Retinal pigment epithelial cell (primary cell): ENCODE results near the gene CHMP6.

Source experiments
- DNase-seq: peaks from one replicate; pipeline ENCODE4 v3.0.0-alpha.2; 2010; ENCODE audit warnings: low read depth
- H3K4me3 ChIP-seq: 2 replicates; pipeline ENCODE4 v1.5.1; 2011; ENCODE audit warnings: mild to moderate bottlenecking, low read length, control low read depth, moderate library complexity
- TF ChIP-seq, protein P1 (sequence below): conservative IDR thresholded peaks from 2 replicates; pipeline ENCODE4 v1.5.1; 2011; ENCODE audit warnings: low read depth, low read length, control low read depth, inconsistent platforms

CHMP6 gene

GRCh38 chr17:80947200-80947940, 44.3 kb upstream of the CHMP6 start:
- TF ChIP-seq, protein P1, sequence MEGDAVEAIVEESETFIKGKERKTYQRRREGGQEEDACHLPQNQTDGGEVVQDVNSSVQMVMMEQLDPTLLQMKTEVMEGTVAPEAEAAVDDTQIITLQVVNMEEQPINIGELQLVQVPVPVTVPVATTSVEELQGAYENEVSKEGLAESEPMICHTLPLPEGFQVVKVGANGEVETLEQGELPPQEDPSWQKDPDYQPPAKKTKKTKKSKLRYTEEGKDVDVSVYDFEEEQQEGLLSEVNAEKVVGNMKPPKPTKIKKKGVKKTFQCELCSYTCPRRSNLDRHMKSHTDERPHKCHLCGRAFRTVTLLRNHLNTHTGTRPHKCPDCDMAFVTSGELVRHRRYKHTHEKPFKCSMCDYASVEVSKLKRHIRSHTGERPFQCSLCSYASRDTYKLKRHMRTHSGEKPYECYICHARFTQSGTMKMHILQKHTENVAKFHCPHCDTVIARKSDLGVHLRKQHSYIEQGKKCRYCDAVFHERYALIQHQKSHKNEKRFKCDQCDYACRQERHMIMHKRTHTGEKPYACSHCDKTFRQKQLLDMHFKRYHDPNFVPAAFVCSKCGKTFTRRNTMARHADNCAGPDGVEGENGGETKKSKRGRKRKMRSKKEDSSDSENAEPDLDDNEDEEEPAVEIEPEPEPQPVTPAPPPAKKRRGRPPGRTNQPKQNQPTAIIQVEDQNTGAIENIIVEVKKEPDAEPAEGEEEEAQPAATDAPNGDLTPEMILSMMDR: no peak
- DNase-seq: no peak

GRCh38 chr17:80948019-80948975, 43.3 kb upstream of the CHMP6 start:
- no peak overlapping the region for H3K4me3 ChIP-seq
- DNase-seq: no peak
- TF ChIP-seq, protein P1: no peak

More at GRCh38 chr17:80947200-80947940, 44.3 kb upstream of the CHMP6 start:
- H3K4me3 ChIP-seq: no peak overlapping the region

- no peak for DNase-seq
- H3K4me3 ChIP-seq: no peak overlapping the region
- TF ChIP-seq, protein P1: no peak
Measured at GRCh38 chr17:80948976-80949450, 42.6 kb upstream of the CHMP6 start.

- TF ChIP-seq, protein P1: no peak
- no peak for DNase-seq
- H3K4me3 ChIP-seq: no peak overlapping the region
Measured at GRCh38 chr17:80949451-80950421, 41.9 kb upstream of the CHMP6 start.

DNA sequence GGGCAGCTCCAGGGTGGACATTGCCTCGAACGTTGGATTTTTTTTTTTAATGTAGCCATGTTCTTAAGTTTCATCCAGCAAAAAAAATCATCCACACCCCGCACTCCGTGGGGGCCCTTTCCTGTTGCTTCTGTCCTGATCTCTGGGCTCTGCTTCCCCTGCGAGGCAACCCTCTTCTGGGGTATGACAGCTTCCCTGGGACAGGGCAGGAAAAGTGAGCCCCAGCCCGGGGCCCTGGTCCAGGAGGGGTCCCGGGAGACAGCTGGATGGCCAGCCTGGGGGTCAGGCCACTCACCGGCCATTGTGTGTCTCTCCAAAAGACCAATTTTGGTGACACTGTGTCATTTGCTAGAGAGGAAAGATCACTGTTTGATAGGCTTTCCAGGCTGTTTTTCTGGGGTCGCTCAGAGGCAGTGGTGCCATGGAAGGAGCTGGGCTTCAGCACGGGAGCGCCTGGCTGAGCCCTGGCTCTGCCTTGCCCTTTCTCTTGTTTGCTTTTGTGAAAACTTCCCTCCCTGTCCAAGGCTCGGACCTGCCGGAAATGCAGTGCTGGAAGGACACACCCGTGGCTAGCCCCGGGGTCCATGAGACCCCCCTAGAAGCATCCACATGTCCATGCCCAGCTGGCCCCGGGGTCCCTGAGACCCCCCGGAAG, 41.0 kb upstream of the CHMP6 start:
- TF ChIP-seq, protein P1: no peak
- no peak overlapping the region for H3K4me3 ChIP-seq
- no peak for DNase-seq
